ENCODE measurements around the gene XPO6. TPM values are rescaled to one million over a fixed set of nuclear protein-coding genes. Genes with fewer than 3 reads are reported as not detected.
A peak's percentile ranks its signal among the peaks of the same experiment; 100 is the strongest.

XPO6 gene
- total RNA-seq, 1 experiment from 2014 or later: 162 TPM

DNA sequence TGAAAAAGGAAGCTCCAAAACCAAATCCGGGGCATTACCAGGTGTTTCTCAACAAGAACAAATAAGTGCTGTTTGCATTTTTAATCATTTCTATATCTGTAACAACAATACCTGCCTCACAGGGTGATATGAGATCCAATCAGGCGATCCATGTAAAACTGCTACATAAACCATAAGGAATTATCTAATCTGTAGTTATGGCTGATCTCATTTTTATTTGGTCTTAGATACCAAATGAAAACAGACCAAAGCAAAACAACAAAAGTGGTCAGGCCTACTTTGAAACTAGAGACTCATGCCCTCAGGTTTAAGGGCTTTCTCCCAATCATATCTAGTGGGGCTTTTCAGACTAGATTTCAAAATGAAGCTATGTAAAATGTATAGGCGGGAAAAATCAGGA lies 28.3 kb downstream of the XPO6 start:
- Histone ChIP-seq H3K9me3 (ENCODE audit: control insufficient read depth in 1 of 2, insufficient read depth in 1 of 2, low read depth in 1 of 2, low read length in 2 of 2) (0 out of 4 replicates have a peak, but pooled peaks cover 0 to 3% of the 10 kb centered on the region in 2 experiments), H3K9ac (ENCODE audit: low read length) (no peak overlapping the region), H3K4me1 (ENCODE audit: control insufficient read depth in 1 of 2, insufficient read depth in 2 of 2, low read length in 2 of 2) (peaks cover 37 to 67% of the 10 kb centered on the region in 2 experiments), H3K27me3 (ENCODE audit: insufficient read depth, low read length) (no peaks in the 10 kb centered on the region), H3K4me3 (replicated peaks in 1 of 2; ENCODE audit: low read depth in 1 of 2, low read length in 2 of 2) (no peak overlapping the region), H3K9me2 (ENCODE audit: insufficient read depth) (no peaks in the 10 kb centered on the region), H3K79me2 (ENCODE audit: insufficient read depth, low read length) (peaks cover 100% of the 10 kb centered on the region), H3K4me2 (ENCODE audit: low read length) (peak overlapping the region; percentile 66; the same call in 1 of the 2 replicates), H3K27ac (ENCODE audit: low read depth, low read length) (no peak overlapping the region), H3K36me3 (ENCODE audit: control insufficient read depth in 1 of 2, insufficient read depth in 2 of 2, low read length in 2 of 2) (peaks cover 3 to 28% of the 10 kb centered on the region in 2 experiments; a peak in 1 of 4 replicates), H4K20me1 (ENCODE audit: insufficient read depth) (peaks cover 44% of the 10 kb centered on the region; the same call in 1 of the 2 replicates), H2AFZ (ENCODE audit: low read depth, low read length, poor library complexity, severe bottlenecking) (no peak overlapping the region)
- DNase-seq (ENCODE audit: low read depth, low spot score): no peak
- no TSS peak for BruUV-seq (replicated peaks)
- ChIA-PET POLR2A (no interaction called here), RAD21 (ENCODE audit: low non-redundant PET in 1 of 2, low total read pairs in 2 of 2, uncharacterized antibody in 2 of 2, unreplicated experiment in 2 of 2) (no interaction called here), CTCF (no interaction called here)
- intact Hi-C loops (cut with micrococcal nuclease): no loop called here
- ATAC-seq: no peak
- TF ChIP-seq JUND (IDR thresholded peaks at IDR 0.05) (no peak), EZH2 (IDR thresholded peaks at IDR 0.05) (no peak), YY1 (IDR thresholded peaks at IDR 0.05; ENCODE audit: extremely low read depth, insufficient replicate concordance, low read depth, low read length) (no peak), EGR1 (IDR thresholded peaks at IDR 0.05; ENCODE audit: low read depth) (no peak), POLR2AphosphoS5 (IDR thresholded peaks at IDR 0.05; ENCODE audit: low read depth, low read length) (no peak), ELF1 (IDR thresholded peaks at IDR 0.05; ENCODE audit: borderline replicate concordance, low read depth) (no peak), FOSL1 (IDR thresholded peaks at IDR 0.05; ENCODE audit: low read depth) (no peak)

DNA sequence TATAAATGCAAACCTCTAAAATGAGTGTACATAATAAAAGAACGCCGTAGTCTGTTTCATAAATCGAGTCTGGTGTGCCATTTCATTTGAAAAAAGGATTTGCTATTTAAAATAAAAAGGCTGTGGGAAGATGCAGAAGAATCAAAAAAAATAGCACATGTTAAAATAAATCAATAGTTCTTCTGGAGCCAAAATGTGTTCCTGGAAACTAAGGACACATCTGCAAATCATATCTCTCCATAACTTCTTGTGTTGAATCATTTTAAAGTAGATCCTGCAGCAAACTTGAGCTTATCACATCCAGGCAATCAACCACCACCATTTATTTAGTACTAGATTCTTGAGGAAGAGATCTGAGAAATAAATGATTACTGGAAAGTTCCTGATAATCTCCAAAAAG lies 29.0 kb downstream of the XPO6 start:
- H2AFZ ChIP-seq (ENCODE audit: low read depth, low read length, poor library complexity, severe bottlenecking): no peak overlapping the region
- no TSS peak for BruUV-seq (replicated peaks)
- H4K20me1 ChIP-seq (ENCODE audit: insufficient read depth): peaks cover 39% of the 10 kb centered on the region; the same call in 1 of the 2 replicates
- intact Hi-C loops (cut with micrococcal nuclease): no loop called here
- H3K4me3 ChIP-seq (replicated peaks in 1 of 2; ENCODE audit: low read depth in 1 of 2, low read length in 2 of 2): no peak overlapping the region; a peak in 1 of 4 replicates
- H3K79me2 ChIP-seq (ENCODE audit: insufficient read depth, low read length): peaks cover 100% of the 10 kb centered on the region
- no peaks in the 10 kb centered on the region for H3K27me3 ChIP-seq (ENCODE audit: insufficient read depth, low read length)
- H3K9me3 ChIP-seq (ENCODE audit: control insufficient read depth in 1 of 2, insufficient read depth in 1 of 2, low read depth in 1 of 2, low read length in 2 of 2): 0 out of 4 replicates have a peak, but pooled peaks cover 0 to 3% of the 10 kb centered on the region in 2 experiments
- H3K9me2 ChIP-seq (ENCODE audit: insufficient read depth): no peaks in the 10 kb centered on the region
- RAD21 ChIA-PET (ENCODE audit: low non-redundant PET in 1 of 2, low total read pairs in 2 of 2, uncharacterized antibody in 2 of 2, unreplicated experiment in 2 of 2): no interaction called here
- H3K4me1 ChIP-seq (ENCODE audit: control insufficient read depth in 1 of 2, insufficient read depth in 2 of 2, low read length in 2 of 2): peaks cover 37 to 67% of the 10 kb centered on the region in 2 experiments
- ATAC-seq (no peak), DNase-seq (ENCODE audit: low read depth, low spot score) (no peak)
- H3K4me2 ChIP-seq (ENCODE audit: low read length): peak overlapping the region; percentile 66
- CTCF ChIA-PET: no interaction called here
- peaks cover 4 to 34% of the 10 kb centered on the region in 2 experiments; a peak in 1 of 4 replicates for H3K36me3 ChIP-seq (ENCODE audit: control insufficient read depth in 1 of 2, insufficient read depth in 2 of 2, low read length in 2 of 2)
- H3K27ac ChIP-seq (ENCODE audit: low read depth, low read length): no peak overlapping the region; the same call in 1 of the 2 replicates
- POLR2A ChIA-PET: no interaction called here
- H3K9ac ChIP-seq (ENCODE audit: low read length): peak overlapping the region; percentile 41
- TF ChIP-seq ZNF274 (IDR thresholded peaks at IDR 0.05; ENCODE audit: low read depth, low read length): no peak
- no peak for TF ChIP-seq CEBPB (IDR thresholded peaks at IDR 0.05; ENCODE audit: low read depth)
- no peak for TF ChIP-seq EZH2 (IDR thresholded peaks at IDR 0.05)
- TF ChIP-seq EZH2phosphoT487 (IDR thresholded peaks at IDR 0.05; ENCODE audit: borderline replicate concordance): no peak
- TF ChIP-seq JUND (IDR thresholded peaks at IDR 0.05): no peak
- TF ChIP-seq, protein P1, sequence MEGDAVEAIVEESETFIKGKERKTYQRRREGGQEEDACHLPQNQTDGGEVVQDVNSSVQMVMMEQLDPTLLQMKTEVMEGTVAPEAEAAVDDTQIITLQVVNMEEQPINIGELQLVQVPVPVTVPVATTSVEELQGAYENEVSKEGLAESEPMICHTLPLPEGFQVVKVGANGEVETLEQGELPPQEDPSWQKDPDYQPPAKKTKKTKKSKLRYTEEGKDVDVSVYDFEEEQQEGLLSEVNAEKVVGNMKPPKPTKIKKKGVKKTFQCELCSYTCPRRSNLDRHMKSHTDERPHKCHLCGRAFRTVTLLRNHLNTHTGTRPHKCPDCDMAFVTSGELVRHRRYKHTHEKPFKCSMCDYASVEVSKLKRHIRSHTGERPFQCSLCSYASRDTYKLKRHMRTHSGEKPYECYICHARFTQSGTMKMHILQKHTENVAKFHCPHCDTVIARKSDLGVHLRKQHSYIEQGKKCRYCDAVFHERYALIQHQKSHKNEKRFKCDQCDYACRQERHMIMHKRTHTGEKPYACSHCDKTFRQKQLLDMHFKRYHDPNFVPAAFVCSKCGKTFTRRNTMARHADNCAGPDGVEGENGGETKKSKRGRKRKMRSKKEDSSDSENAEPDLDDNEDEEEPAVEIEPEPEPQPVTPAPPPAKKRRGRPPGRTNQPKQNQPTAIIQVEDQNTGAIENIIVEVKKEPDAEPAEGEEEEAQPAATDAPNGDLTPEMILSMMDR (IDR thresholded peaks at IDR 0.05 in 2 of 3, conservative IDR thresholded peaks at IDR 0.05 in 1 of 3; ENCODE audit: borderline replicate concordance in 1 of 3, insufficient read depth in 1 of 3, low read depth in 2 of 3, low read length in 2 of 3): no peak

All from HCT116 (cell line).